ENCODE data around the gene EFCC1.

Gene EFCC1

GRCh38 chr3:129057249-129057648 is 56.1 kb downstream of the EFCC1 start:
- no peak for DNase-seq (ENCODE audit: low spot score)
- no peak for TF ChIP-seq CTCF (IDR thresholded peaks at IDR 0.05; ENCODE audit: extremely low read depth, insufficient read depth, missing control alignments)
- in situ Hi-C loops (cut with MboI; ENCODE audit: low pct_unique_long_range_greater_than_20kb, low sequenced_read_pairs, unreplicated experiment) = loop anchor here (10.0 kb wide), 1 partner anchor 188 kb away; the partner anchor contains the start of gene COPG1

- in situ Hi-C loops (cut with MboI; ENCODE audit: low pct_unique_long_range_greater_than_20kb, low sequenced_read_pairs, unreplicated experiment) = loop anchor here (10.0 kb wide), 1 partner anchor 186 kb away; the partner anchor contains the start of gene COPG1
- no peak for DNase-seq (ENCODE audit: low spot score)
- no peak for TF ChIP-seq CTCF (IDR thresholded peaks at IDR 0.05; ENCODE audit: extremely low read depth, insufficient read depth, missing control alignments)
Observed at GRCh38 chr3:129058441-129059200, 57.5 kb downstream of the EFCC1 start.

- in situ Hi-C loops (cut with MboI; ENCODE audit: low pct_unique_long_range_greater_than_20kb, low sequenced_read_pairs, unreplicated experiment) = loop anchor here (10.0 kb wide), 1 partner anchor 185 kb away; the partner anchor contains the start of gene COPG1
- DNase-seq (ENCODE audit: low spot score) = no peak
- TF ChIP-seq CTCF (IDR thresholded peaks at IDR 0.05; ENCODE audit: extremely low read depth, insufficient read depth, missing control alignments) = no peak
Observed at GRCh38 chr3:129059311-129059958, 58.3 kb downstream of the EFCC1 start.

GRCh38 chr3:129060276-129061022 is 59.3 kb downstream of the EFCC1 start, which contains the start of gene GP9:
Gene GP9 (plus strand): TSS chr3:129060779. CDS start chr3:129061740, 961 bp downstream.
- in situ Hi-C loops (cut with MboI; ENCODE audit: low pct_unique_long_range_greater_than_20kb, low sequenced_read_pairs, unreplicated experiment) = no loop called here
- no peak for TF ChIP-seq CTCF (IDR thresholded peaks at IDR 0.05; ENCODE audit: extremely low read depth, insufficient read depth, missing control alignments)
- DNase-seq (ENCODE audit: low spot score) = no peak

GRCh38 chr3:129061023-129061887 is 60.2 kb downstream of the EFCC1 start:
- DNase-seq (ENCODE audit: low spot score) = no peak
- no peak for TF ChIP-seq CTCF (IDR thresholded peaks at IDR 0.05; ENCODE audit: extremely low read depth, insufficient read depth, missing control alignments)
- in situ Hi-C loops (cut with MboI; ENCODE audit: low pct_unique_long_range_greater_than_20kb, low sequenced_read_pairs, unreplicated experiment) = no loop called here
